Hematopoietic multipotent progenitor cell treated with erythropoietin and hydrocortisone succinate and interleukin-3 and kit ligand, for 8 days (in vitro differentiated cells): ENCODE data around the gene TMEM217.

ENCODE experiments used
- DNase-seq: peaks from one replicate; pipeline ENCODE4 v3.0.0-alpha.2; 2015

The TMEM217 gene

GRCh38 chr6:37279366-37280134 lies 21.6 kb upstream of the TMEM217 start:
- DNase-seq, result no peak

DNA sequence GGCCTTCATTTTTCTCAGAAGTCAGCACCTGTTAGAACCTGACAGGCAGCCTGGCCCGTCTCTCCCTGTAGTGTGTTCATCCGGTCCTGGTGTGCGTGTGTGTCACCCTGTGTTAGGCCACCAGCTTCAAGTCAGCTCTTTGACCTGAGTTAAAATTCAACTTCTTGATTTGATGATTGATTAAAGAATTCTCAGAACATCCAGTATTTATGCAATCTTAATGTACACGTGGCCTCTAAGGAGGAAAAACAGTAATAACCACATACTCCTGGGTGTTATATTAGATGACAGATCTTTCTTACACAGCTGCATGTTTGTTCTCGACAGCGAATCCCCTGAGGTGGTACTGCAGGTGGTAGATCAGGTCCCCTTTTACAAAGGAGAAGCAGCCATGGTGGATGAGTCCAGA lies 19.1 kb upstream of the TMEM217 start:
- DNase-seq, result no peak

GRCh38 chr6:37275350-37275749 lies 17.4 kb upstream of the TMEM217 start:
- no peak for DNase-seq

- DNase-seq, result no peak
Measured at GRCh38 chr6:37273690-37274089, 15.7 kb upstream of the TMEM217 start.

DNA sequence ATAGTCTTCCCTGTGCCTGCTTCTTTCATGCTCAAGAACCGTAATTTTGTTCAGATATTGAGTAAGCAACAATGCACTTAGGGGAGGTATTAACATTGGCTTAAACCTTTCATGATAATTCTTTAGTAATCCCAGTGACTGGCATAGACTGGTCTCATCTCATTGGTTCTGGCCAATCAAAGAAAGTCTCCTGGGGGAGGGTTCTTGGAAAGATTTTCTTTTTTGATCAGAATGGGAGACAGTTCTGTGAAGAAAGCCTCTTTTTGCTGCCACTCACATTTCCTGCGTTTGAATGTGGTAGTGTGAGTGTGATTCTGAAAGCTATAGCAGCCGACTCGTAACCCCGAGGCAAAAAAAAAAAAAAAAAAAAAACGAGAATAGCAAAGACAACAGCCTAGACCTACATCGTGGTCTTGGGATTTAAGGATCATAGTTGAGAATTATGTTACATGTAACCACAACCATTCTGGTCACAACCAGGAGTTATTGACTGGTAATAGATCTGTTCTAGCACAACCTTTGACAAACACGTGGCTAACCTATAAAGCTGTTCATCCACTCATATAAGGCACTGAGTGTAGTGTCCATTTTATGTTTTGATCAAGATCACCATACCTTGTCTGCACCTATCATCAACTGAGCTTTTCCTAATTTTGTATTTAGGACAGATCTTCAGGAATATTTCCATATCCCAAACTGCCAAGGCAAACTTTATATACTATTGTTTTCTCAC lies 15.1 kb upstream of the TMEM217 start:
- DNase-seq, result no peak

GRCh38 chr6:37269105-37269504 lies 11.2 kb upstream of the TMEM217 start:
- DNase-seq, result no peak

DNA sequence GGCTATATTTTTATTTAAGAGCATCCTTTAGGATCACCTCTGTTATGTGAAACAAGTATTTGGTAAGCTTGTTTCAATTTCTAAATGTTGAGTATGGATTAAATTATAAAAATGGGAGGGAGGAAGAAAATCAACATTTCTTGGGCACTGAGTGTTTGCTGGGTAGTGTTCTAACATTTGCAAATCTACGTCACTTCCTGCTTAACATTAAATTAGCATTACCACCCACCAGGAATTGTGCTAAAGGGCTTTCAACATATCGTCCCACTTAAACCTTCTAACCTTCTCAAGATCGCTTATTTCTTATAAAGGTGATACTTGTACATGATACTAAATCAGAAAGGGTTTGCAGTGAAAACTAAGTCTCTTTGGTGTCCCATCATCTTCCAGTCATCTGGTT lies 7.9 kb upstream of the TMEM217 start:
- no peak for DNase-seq

DNA sequence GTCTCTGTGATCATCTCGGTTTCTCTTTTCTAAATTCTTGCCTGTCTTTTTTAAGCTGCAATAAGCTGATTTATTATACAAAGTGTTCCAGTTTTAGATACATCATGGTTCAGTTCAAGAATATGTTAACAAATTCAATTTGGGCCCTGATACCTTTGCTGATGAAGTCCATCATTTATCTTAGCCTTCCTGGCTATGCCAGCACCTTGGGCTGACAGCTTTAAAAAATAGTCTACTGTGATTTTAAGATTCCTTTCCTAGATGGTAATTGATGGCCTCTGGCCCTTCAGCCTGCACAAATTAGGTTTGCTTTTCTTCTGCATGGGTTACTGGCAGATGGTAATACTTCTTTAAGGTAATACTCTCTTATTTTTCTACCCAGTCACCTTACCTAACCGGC lies 7.1 kb upstream of the TMEM217 start:
- DNase-seq, result no peak

DNA sequence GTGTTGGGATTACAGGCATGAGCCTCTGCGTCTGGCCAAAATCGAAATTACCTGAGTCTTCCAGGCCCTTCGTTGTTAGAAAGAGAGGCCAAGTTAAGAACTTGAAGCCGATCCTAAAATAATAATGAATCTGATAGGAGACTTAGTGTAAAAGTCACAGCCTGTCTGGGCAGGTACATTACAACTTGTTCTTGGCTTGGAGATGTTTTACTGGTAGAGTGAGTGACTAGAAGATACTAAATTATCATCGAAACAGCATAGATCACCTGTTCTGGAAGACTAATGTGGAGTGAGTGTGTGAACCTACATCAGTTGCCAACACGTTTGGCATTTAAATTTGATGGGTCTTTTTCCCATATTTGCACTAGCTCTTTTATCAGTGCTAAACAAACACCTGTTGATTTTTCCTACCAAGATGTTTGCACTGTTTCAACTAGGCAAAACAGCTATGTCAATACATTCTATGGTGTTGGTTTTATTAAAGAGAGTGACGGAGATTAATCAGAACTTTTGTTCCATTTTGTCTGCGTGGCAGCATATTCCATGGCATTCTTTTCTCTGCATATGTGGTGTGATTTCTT lies 4.6 kb upstream of the TMEM217 start:
- no peak for DNase-seq

DNA sequence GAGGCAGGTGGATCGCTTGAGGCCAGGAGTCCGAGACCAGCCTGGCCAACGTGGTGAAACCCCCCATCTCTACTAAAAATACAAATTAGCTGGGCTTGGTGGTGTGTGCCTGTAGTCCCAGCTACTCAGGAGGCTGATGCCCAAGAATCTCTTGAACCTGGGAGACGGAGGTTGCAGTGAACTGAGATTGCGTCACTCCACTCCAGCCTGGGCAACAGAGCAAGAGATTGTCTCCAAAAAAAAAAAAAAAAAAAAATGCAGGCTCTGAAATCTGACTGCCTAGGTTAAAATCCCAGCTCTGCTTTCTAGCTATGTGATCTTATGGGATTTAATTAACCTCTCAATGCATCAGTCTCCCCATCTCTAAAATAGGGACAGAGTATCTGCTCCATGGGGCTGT lies 3.3 kb upstream of the TMEM217 start:
- no peak for DNase-seq

- no peak for DNase-seq
Measured at GRCh38 chr6:37260444-37260843, 2.5 kb upstream of the TMEM217 start.

DNA sequence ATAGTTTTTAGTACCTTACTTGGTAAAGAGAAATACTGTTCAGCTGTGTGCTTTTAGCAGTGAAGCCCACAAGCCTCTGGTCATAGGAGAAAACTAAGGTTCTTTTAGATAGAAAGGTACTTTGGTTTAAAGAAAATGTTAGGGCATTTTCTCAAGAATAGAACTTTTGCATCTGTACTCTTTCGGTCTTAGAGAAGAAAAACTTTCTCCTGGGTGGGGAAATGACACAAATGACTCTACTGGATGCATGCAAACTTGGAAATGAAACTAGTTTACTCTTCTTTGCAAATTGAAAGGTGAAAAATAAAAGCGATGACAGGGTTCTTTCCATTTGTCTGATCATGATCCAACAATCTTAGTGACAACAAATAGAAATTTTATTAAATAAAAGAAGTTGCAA lies 2.1 kb upstream of the TMEM217 start:
- DNase-seq, result no peak

GRCh38 chr6:37259191-37259590 lies 1.2 kb upstream of the TMEM217 start:
- DNase-seq, result no peak

- DNase-seq, result no peak
Measured at GRCh38 chr6:37258405-37259105, 611 bp upstream of the TMEM217 start.

- no peak for DNase-seq
Measured at GRCh38 chr6:37257320-37257633, 667 bp downstream of the TMEM217 start.

GRCh38 chr6:37256692-37257319 lies 1.1 kb downstream of the TMEM217 start:
- DNase-seq, result no peak

GRCh38 chr6:37254881-37255280 lies 3.1 kb downstream of the TMEM217 start:
- DNase-seq, result no peak

DNA sequence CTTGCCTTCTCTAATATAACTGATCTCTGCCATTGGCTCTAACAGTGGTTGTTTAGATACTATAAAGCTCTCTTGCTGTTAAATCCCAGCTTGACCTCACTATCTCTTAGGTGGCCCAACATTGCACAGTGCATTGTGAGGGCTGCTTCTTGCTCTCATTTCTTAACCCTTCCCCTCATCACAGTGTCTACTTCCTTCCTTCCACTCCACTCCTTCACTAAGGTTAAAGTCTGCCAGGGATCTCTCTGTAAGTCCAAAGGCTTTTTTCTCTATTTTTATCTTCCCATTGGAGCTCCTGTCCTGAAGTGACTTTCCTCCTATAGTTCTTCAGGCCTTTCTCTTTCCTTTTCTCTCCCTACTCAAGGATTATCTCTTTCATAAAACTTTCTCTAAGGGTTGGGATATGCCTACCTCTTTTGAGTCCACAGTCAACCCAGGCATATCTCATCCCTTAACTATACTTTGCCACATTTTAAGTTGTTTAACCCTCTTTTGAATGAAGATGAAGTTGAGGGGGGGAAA lies 4.4 kb downstream of the TMEM217 start:
- DNase-seq, result no peak

DNA sequence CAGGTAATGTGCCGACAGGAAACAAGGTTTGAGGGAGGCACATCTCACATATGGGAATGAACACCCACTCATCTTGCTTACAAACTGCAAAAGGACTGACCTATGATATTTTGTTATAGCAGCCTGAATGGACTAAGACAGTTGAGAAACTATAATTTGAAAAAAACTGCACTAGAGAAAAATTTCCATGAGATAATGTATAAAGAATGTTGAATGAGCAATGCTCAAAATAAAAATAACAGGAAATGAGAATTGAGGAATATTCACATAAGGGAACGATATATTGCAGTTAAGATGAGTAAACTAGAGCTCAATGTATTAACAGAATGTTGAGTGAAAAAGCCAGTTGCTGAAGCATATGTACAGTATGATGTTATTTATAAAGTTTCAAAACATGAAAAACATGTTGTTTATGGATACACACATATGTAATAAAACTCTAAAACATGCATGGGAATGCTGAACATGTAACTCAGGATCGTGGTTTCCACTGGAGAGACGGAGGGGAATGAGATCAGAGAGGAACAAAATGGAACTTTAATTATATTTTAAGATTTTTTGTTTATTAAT lies 6.6 kb downstream of the TMEM217 start:
- DNase-seq, result no peak

- DNase-seq, result no peak
Measured at GRCh38 chr6:37244430-37245310, 13.3 kb downstream of the TMEM217 start.

DNA sequence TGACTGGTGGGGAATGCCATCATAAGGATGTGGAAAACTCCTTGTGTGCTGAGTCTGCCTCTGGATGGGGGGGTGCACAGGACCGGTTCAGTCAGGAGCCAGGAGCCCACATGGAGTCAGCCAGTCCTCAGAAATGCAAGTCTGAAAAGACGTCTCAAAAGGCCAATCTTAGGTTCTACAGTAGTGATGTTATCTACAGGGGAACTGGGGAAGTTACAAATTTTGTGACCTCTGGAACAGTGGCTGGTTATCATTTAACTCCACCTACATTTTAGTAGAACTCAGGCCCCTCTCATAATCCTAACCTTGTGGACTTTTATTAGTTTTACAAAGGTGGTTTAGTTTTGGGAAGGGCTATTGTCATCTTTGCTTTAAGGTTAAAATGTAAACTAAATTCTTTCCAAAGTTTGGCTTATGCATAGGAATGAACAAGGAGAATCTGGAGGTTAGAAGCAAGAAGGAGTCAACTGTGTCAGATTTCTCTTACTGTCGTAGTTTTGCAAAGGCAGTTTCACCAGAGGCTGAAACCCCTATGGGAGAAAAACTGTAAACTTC lies 14.1 kb downstream of the TMEM217 start:
- peak; percentile 56 for DNase-seq
